HL-60 (cell line): ENCODE results near the gene POLE.

Experiments
- DNase-seq, 2 experiments: peaks; one replicate each; pipeline ENCODE4 v3.0.0-alpha.2; 2010 to 2020; ENCODE audit warnings: low read depth in 1 of 2, low spot score in 1 of 2
- H3K27ac ChIP-seq: fragments of 250-450 bp; sonication (Bioruptor Pico); replicated peaks from 2 replicates; pipeline ENCODE4 v1.5.1; 2020; ENCODE audit warnings: mild to moderate bottlenecking, moderate library complexity
- H3K27me3 ChIP-seq: fragments of 250-450 bp; sonication (Bioruptor Pico); 2 replicates; pipeline ENCODE4 v1.5.1; 2021; ENCODE audit warnings: mild to moderate bottlenecking, moderate library complexity; ENCODE audit not compliant: insufficient read depth, poor library complexity, severe bottlenecking
- H3K4me3 ChIP-seq: replicated peaks from 2 replicates; pipeline ENCODE4 v1.5.1; 2011; ENCODE audit warnings: mild to moderate bottlenecking, control low read depth, low read length; ENCODE audit not compliant: insufficient read depth
- GABPA ChIP-seq: IDR thresholded peaks from 2 replicates; pipeline ENCODE4 v1.6.1; 2012; ENCODE audit warnings: low read depth
- POLR2AphosphoS5 ChIP-seq: IDR thresholded peaks from 2 replicates; pipeline ENCODE4 v1.6.1; 2012; ENCODE audit warnings: low read depth
- SPI1 ChIP-seq: IDR thresholded peaks from 2 replicates; pipeline ENCODE4 v1.6.1; 2012; ENCODE audit warnings: low read depth, mild to moderate bottlenecking, borderline replicate concordance
- TF ChIP-seq, protein P1 (sequence below): IDR thresholded peaks from one replicate; pipeline ENCODE4 v1.5.1; 2011; ENCODE audit warnings: low read length, control low read depth, inconsistent platforms; ENCODE audit not compliant: insufficient read depth
- TF ChIP-seq, protein P2 (sequence below): IDR thresholded peaks from 2 replicates; pipeline ENCODE4 v1.6.1; 2012; ENCODE audit warnings: low read depth; ENCODE audit not compliant: insufficient replicate concordance

The POLE gene

DNA sequence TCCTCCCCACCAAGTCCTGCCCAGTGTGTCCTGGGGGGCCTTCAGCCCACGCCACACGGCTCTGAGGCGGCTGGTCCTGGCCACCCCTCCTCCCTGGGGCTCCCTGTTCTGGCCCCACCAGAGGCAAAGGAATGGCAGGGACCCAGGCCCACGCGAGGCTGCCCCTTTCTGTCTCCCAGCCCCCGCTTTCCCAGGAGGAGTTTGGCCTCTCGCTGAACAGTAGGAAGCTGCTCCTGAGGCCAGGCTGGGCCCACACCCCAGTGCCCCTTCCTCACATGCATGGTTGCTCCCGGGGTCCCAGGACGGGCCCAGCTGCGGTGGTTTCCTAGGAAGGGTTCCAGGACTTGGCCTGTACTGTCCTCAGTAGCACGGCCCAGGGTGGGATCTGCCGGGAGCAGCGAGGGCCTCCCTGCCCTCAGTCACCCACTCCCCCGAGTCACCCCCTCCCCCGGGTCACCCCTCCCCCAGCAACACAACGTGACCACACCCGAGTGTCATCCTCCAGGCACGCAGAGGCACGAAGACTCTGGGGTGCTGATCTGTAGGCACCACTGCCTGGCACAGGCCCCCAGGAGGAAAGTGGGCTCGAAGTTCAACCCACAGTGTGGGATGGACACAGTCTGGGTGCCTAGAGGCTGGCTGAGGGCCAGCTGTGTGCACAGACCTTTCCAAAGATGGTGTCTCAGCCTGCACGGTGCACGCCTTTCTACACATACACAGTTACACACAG lies 109.8 kb downstream of the POLE start:
- no peak overlapping the region for H3K4me3 ChIP-seq
- H3K27ac ChIP-seq: no peak overlapping the region
- DNase-seq: no peak
- no peaks in the 10 kb centered on the region for H3K27me3 ChIP-seq
- TF ChIP-seq SPI1 (no peak), POLR2AphosphoS5 (no peak), GABPA (no peak)
- TF ChIP-seq, protein P1, sequence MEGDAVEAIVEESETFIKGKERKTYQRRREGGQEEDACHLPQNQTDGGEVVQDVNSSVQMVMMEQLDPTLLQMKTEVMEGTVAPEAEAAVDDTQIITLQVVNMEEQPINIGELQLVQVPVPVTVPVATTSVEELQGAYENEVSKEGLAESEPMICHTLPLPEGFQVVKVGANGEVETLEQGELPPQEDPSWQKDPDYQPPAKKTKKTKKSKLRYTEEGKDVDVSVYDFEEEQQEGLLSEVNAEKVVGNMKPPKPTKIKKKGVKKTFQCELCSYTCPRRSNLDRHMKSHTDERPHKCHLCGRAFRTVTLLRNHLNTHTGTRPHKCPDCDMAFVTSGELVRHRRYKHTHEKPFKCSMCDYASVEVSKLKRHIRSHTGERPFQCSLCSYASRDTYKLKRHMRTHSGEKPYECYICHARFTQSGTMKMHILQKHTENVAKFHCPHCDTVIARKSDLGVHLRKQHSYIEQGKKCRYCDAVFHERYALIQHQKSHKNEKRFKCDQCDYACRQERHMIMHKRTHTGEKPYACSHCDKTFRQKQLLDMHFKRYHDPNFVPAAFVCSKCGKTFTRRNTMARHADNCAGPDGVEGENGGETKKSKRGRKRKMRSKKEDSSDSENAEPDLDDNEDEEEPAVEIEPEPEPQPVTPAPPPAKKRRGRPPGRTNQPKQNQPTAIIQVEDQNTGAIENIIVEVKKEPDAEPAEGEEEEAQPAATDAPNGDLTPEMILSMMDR: no peak
- TF ChIP-seq, protein P2, sequence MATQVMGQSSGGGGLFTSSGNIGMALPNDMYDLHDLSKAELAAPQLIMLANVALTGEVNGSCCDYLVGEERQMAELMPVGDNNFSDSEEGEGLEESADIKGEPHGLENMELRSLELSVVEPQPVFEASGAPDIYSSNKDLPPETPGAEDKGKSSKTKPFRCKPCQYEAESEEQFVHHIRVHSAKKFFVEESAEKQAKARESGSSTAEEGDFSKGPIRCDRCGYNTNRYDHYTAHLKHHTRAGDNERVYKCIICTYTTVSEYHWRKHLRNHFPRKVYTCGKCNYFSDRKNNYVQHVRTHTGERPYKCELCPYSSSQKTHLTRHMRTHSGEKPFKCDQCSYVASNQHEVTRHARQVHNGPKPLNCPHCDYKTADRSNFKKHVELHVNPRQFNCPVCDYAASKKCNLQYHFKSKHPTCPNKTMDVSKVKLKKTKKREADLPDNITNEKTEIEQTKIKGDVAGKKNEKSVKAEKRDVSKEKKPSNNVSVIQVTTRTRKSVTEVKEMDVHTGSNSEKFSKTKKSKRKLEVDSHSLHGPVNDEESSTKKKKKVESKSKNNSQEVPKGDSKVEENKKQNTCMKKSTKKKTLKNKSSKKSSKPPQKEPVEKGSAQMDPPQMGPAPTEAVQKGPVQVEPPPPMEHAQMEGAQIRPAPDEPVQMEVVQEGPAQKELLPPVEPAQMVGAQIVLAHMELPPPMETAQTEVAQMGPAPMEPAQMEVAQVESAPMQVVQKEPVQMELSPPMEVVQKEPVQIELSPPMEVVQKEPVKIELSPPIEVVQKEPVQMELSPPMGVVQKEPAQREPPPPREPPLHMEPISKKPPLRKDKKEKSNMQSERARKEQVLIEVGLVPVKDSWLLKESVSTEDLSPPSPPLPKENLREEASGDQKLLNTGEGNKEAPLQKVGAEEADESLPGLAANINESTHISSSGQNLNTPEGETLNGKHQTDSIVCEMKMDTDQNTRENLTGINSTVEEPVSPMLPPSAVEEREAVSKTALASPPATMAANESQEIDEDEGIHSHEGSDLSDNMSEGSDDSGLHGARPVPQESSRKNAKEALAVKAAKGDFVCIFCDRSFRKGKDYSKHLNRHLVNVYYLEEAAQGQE: no peak

DNA sequence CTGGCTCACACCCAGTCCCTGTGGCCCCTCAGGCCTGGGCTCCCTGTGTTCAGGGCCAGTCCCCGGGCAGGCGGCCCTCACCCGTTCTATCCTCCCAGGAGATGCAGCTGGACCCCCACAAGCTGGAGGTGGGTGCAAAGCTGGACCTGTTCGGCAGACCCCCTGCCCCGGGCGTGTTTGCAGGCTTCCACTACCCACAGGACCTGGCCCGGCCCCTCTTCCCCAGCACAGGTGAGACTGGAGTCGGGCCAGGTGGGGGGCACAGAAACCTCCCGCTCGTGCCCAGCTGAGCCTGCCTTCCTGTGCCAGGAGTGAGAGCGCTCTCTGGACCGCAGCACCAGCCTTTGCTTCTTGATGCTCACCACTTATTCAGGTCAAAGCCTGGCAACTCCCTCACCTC lies 110.4 kb downstream of the POLE start:
- H3K27ac ChIP-seq: no peak overlapping the region
- H3K4me3 ChIP-seq: no peak overlapping the region
- TF ChIP-seq SPI1 (no peak), POLR2AphosphoS5 (no peak), GABPA (no peak)
- TF ChIP-seq, protein P1: no peak
- TF ChIP-seq, protein P2: no peak

DNA sequence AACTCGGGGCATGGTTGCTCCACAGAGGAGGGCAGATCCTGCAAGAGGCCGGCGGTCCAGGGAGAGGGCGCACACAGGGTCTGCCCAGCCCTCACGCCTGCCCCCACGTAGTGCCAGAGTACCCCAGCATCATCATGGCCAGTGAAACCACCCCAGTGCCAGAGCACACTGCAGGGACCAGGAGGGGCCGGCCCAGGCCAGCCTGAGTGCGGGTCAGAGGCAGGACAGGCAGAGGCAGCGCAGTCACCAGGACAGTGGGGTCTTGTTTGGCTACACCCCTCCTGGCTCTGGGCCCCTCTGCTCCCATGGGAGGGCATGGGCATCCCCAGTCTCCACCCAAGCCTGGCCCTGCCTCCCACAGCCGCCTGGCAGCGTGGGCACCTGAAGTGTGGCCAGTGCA lies 111.5 kb downstream of the POLE start:
- TF ChIP-seq GABPA: no peak
- TF ChIP-seq, protein P1: no peak
- Histone ChIP-seq H3K4me3 (no peak overlapping the region), H3K27me3 (no peaks in the 10 kb centered on the region), H3K27ac (no peak overlapping the region)
- no peak for DNase-seq

More for the DNA sequence above, 110.4 kb downstream of the POLE start:
- H3K27me3 ChIP-seq: no peaks in the 10 kb centered on the region
- no peak for DNase-seq
